ENCODE data around the gene BLMH.

Gene BLMH

GRCh38 chr17:30224419-30224960 lies 67.3 kb downstream of the BLMH start:
- Histone ChIP-seq H3K27ac (ENCODE audit: low read depth, low read length) (no peak overlapping the region), H3K27me3 (ENCODE audit: control insufficient read depth, low read length) (no peaks in the 10 kb centered on the region), H3K36me3 (ENCODE audit: control insufficient read depth, low read length) (no peaks in the 10 kb centered on the region), H3K79me2 (ENCODE audit: control insufficient read depth, low read length) (no peaks in the 10 kb centered on the region), H3K9me3 (ENCODE audit: control insufficient read depth, insufficient read depth, low read length) (no peaks in the 10 kb centered on the region), H3K4me3 (ENCODE audit: low read length) (no peak overlapping the region), H3K4me2 (ENCODE audit: low read length) (no peak overlapping the region), H3F3A (ENCODE audit: control insufficient read depth, insufficient read depth) (no peaks in the 10 kb centered on the region), H3K9me2 (replicated peaks; ENCODE audit: control insufficient read depth, low read length) (no peaks in the 10 kb centered on the region), H3K4me1 (ENCODE audit: control insufficient read depth, low read length) (no peaks in the 10 kb centered on the region), H4K20me1 (ENCODE audit: control insufficient read depth, insufficient read depth, low read depth, low read length) (no peaks in the 10 kb centered on the region)
- no peak for TF ChIP-seq CTCF (IDR thresholded peaks at IDR 0.05; ENCODE audit: low read depth, low read length, poor library complexity, severe bottlenecking)
- no peak for TF ChIP-seq EZH2phosphoT487 (IDR thresholded peaks at IDR 0.05; ENCODE audit: borderline replicate concordance, low read length)

GRCh38 chr17:30222721-30223175 lies 69.0 kb downstream of the BLMH start:
- H3K9me3 ChIP-seq (ENCODE audit: control insufficient read depth, insufficient read depth, low read length): no peaks in the 10 kb centered on the region
- no peaks in the 10 kb centered on the region for H3K79me2 ChIP-seq (ENCODE audit: control insufficient read depth, low read length)
- no peak overlapping the region for H3K4me2 ChIP-seq (ENCODE audit: low read length)
- H3F3A ChIP-seq (ENCODE audit: control insufficient read depth, insufficient read depth): no peaks in the 10 kb centered on the region
- no peak overlapping the region for H3K27ac ChIP-seq (ENCODE audit: low read depth, low read length)
- H3K4me3 ChIP-seq (ENCODE audit: low read length): no peak overlapping the region
- H4K20me1 ChIP-seq (ENCODE audit: control insufficient read depth, insufficient read depth, low read depth, low read length): no peaks in the 10 kb centered on the region
- TF ChIP-seq CTCF (IDR thresholded peaks at IDR 0.05; ENCODE audit: low read depth, low read length, poor library complexity, severe bottlenecking): no peak
- TF ChIP-seq EZH2phosphoT487 (IDR thresholded peaks at IDR 0.05; ENCODE audit: borderline replicate concordance, low read length): no peak
- peaks cover 5% of the 10 kb centered on the region; the same call in 1 of the 2 replicates for H3K27me3 ChIP-seq (ENCODE audit: control insufficient read depth, low read length)
- no peaks in the 10 kb centered on the region for H3K36me3 ChIP-seq (ENCODE audit: control insufficient read depth, low read length)
- H3K9me2 ChIP-seq (replicated peaks; ENCODE audit: control insufficient read depth, low read length): no peaks in the 10 kb centered on the region
- no peaks in the 10 kb centered on the region for H3K4me1 ChIP-seq (ENCODE audit: control insufficient read depth, low read length)

- H3K27me3 ChIP-seq (ENCODE audit: control insufficient read depth, low read length): peaks cover 5% of the 10 kb centered on the region; the same call in 1 of the 2 replicates
- H3K4me2 ChIP-seq (ENCODE audit: low read length): no peak overlapping the region
- no peak overlapping the region for H3K27ac ChIP-seq (ENCODE audit: low read depth, low read length)
- no peaks in the 10 kb centered on the region for H3K79me2 ChIP-seq (ENCODE audit: control insufficient read depth, low read length)
- no peaks in the 10 kb centered on the region for H3F3A ChIP-seq (ENCODE audit: control insufficient read depth, insufficient read depth)
- no peak overlapping the region for H3K4me3 ChIP-seq (ENCODE audit: low read length)
- no peaks in the 10 kb centered on the region for H4K20me1 ChIP-seq (ENCODE audit: control insufficient read depth, insufficient read depth, low read depth, low read length)
- H3K9me3 ChIP-seq (ENCODE audit: control insufficient read depth, insufficient read depth, low read length): no peaks in the 10 kb centered on the region
- no peaks in the 10 kb centered on the region for H3K9me2 ChIP-seq (replicated peaks; ENCODE audit: control insufficient read depth, low read length)
- H3K4me1 ChIP-seq (ENCODE audit: control insufficient read depth, low read length): no peaks in the 10 kb centered on the region
- no peaks in the 10 kb centered on the region for H3K36me3 ChIP-seq (ENCODE audit: control insufficient read depth, low read length)
- TF ChIP-seq CTCF (IDR thresholded peaks at IDR 0.05; ENCODE audit: low read depth, low read length, poor library complexity, severe bottlenecking): no peak
- no peak for TF ChIP-seq EZH2phosphoT487 (IDR thresholded peaks at IDR 0.05; ENCODE audit: borderline replicate concordance, low read length)
Measured at GRCh38 chr17:30222251-30222650, 69.5 kb downstream of the BLMH start.

Measured in DOHH2 (cell line).